ENCODE data around the gene IFNLR1.

DNA sequence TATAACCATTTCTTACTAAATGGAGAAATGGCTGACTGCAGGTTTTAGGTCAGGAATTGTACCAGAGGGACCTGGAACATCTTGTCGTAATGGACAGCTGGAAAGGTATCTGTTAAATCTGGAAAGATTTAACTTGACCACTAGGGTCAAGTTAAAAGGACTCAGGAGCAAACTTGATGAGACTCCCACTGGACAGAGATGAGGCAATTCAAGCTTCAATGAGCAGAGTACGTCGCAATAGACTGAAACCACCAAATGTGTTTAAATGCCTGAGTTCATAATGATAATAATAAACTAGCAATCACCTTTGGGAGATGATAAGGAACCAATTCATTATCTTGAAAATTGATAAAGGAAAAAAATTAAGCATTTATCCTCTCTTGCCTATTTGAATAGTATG is 8.7 kb downstream of the IFNLR1 start:
- TF ChIP-seq, protein P1, sequence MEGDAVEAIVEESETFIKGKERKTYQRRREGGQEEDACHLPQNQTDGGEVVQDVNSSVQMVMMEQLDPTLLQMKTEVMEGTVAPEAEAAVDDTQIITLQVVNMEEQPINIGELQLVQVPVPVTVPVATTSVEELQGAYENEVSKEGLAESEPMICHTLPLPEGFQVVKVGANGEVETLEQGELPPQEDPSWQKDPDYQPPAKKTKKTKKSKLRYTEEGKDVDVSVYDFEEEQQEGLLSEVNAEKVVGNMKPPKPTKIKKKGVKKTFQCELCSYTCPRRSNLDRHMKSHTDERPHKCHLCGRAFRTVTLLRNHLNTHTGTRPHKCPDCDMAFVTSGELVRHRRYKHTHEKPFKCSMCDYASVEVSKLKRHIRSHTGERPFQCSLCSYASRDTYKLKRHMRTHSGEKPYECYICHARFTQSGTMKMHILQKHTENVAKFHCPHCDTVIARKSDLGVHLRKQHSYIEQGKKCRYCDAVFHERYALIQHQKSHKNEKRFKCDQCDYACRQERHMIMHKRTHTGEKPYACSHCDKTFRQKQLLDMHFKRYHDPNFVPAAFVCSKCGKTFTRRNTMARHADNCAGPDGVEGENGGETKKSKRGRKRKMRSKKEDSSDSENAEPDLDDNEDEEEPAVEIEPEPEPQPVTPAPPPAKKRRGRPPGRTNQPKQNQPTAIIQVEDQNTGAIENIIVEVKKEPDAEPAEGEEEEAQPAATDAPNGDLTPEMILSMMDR (conservative IDR thresholded peaks at IDR 0.05; ENCODE audit: low read length) = no peak
- no peak for TF ChIP-seq EZH2phosphoT487 (IDR thresholded peaks at IDR 0.05; ENCODE audit: borderline replicate concordance, low read depth, low read length)

Data from OCI-LY7 (cell line).